Upper lobe of right lung (tissue), 1 donor: Measurements from ENCODE around the gene GPR137B. TPM values are rescaled to one million over a fixed set of nuclear protein-coding genes. Genes with fewer than 3 reads are reported as not detected.
"Not testable (repeated sequence)": the region's sequence is repeated elsewhere in the genome, so short reads cannot be mapped to it uniquely, and the experiment has no call there.

ENCODE experiments used
- ATAC-seq: fragments of 200-7000 bp; cut with Tn5 transposase; one replicate; pipeline ENCODE4 v1.9.1; 2020; ENCODE audit warnings: mild to moderate bottlenecking, moderate library complexity
- DNase-seq: peaks from one replicate; pipeline ENCODE4 v3.0.0-alpha.2; 2020
- H3K27ac ChIP-seq: fragments of 200-600 bp; one replicate; pipeline ENCODE4 v1.8.0; 2022
- H3K27me3 ChIP-seq: fragments of 200-600 bp; one replicate; pipeline ENCODE4 v1.8.0; 2022; ENCODE audit warnings: mild to moderate bottlenecking
- H3K36me3 ChIP-seq: fragments of 200-600 bp; one replicate; pipeline ENCODE4 v1.8.0; 2022
- H3K4me1 ChIP-seq: fragments of 200-600 bp; one replicate; pipeline ENCODE4 v1.8.0; 2022
- H3K4me3 ChIP-seq: fragments of 200-600 bp; one replicate; pipeline ENCODE4 v1.8.0; 2022; ENCODE audit warnings: mild to moderate bottlenecking
- H3K9me3 ChIP-seq: fragments of 200-600 bp; one replicate; pipeline ENCODE4 v1.8.0; 2022
- CTCF ChIP-seq: fragments of 200-600 bp; IDR thresholded peaks from one replicate; pipeline ENCODE4 v1.8.0; 2022; ENCODE audit warnings: antibody characterized with exemption
- intact Hi-C: fragments of 100-400 bp; cut with DNase I; formaldehyde crosslinking; loops from one replicate; pipeline ENCODE4 v1.11.0; 2022
- total RNA-seq: library from RNA; stranded (reverse); fragmentation: NEBNext Ultra II Directional; extraction: Animal tissue kit (Norgen Biotek cat#: 25700); gene quantifications from one replicate; pipeline ENCODE4 v1.2.1, GENCODE V29; 2021
- donor health status: DM: no; HTN: yes; CAD: no; lungs with severe emphysema.

Gene GPR137B
- total RNA-seq, 1 donor from 2014 or later = 26.5 TPM

DNA sequence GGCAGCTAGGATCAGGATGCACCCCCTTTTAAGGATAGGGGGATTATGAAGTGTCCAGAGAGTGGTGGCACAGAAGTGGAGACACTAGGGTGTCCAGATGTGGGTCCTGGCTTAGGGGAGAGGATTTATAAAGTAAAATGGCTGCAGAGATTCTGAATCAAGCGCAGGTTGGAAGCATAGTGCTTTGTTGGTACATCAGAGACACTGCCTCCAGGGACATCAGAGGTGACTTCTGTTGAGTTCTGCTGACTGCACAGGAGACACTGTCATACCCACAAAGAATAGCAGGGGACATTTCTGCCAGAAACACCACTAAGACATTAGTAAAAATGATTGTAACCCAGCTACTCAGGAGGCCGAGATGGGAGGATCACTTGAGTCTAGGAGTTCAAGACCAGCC is 16.4 kb downstream of the GPR137B start:
- Histone ChIP-seq H3K9me3 (no peaks in the 10 kb centered on the region), H3K4me3 (no peak overlapping the region), H3K27me3 (no peaks in the 10 kb centered on the region), H3K36me3 (no peaks in the 10 kb centered on the region), H3K4me1 (no peaks in the 10 kb centered on the region), H3K27ac (no peak overlapping the region)
- intact Hi-C loops = no loop called here
- ATAC-seq (no peak), DNase-seq (no peak)
- TF ChIP-seq CTCF = no peak

DNA sequence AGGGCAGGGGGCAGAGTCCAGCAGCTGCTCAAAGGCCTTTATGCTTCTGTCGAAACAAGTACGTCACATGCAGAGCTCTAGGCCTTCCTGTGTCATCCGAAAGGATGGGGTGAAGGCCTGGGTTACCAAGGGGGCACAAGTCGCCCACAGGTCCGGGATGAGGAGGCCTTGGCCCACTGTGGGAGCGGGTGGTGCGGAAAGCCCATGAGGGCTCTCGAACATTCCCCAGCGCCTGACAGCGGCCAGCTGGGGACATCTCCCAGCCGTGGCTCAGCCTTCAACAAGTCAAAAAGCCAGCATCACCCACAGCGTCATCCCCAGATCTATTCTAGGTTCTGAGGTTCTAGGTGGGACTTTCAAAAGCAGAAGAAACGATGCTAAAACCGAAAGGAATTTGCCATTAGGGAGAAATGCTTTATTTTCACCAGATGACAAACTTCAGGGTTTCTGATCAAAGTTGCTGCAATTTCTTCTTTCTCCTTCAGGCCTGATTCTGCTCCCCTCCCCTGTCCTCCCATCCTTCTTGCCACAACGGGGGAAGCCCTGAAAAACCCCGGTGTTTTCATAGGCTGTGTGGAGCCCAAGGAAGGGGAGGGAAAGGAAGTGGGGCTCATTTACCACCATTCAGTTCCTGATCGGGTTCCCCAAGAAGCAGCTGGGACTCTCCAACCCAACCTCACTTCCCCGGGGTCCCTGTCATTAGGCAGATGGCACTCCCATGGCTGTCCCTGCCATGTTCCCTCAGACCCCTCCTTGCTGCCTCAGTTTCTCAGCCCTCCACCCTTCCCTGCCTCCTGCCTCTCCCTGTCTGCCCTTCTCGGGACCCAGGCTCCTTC is 17.6 kb downstream of the GPR137B start:
- Histone ChIP-seq H3K27ac (no peak overlapping the region), H3K27me3 (no peaks in the 10 kb centered on the region), H3K4me3 (no peak overlapping the region), H3K9me3 (no peaks in the 10 kb centered on the region), H3K36me3 (no peaks in the 10 kb centered on the region), H3K4me1 (no peaks in the 10 kb centered on the region)
- TF ChIP-seq CTCF = no peak
- ATAC-seq = no peak
- DNase-seq = peak; percentile 29
- intact Hi-C loops = no loop called here

- ATAC-seq (no peak), DNase-seq (peak; percentile 31)
- Histone ChIP-seq H3K4me1 (no peaks in the 10 kb centered on the region), H3K9me3 (no peaks in the 10 kb centered on the region), H3K4me3 (no peak overlapping the region), H3K36me3 (no peaks in the 10 kb centered on the region), H3K27ac (no peak overlapping the region), H3K27me3 (no peaks in the 10 kb centered on the region)
- intact Hi-C loops = no loop called here
- TF ChIP-seq CTCF = no peak
Observed at GRCh38 chr1:236160540-236161127, 18.3 kb downstream of the GPR137B start.

- intact Hi-C loops = no loop called here
- peak; percentile 23 for DNase-seq
Observed at GRCh38 chr1:236161230-236161629, 18.9 kb downstream of the GPR137B start.

GRCh38 chr1:236161755-236162154 is 19.4 kb downstream of the GPR137B start:
- H3K27ac ChIP-seq, H3K9me3 ChIP-seq, H3K27me3 ChIP-seq, ATAC-seq, DNase-seq, H3K36me3 ChIP-seq, intact Hi-C loops, H3K4me3 ChIP-seq, H3K4me1 ChIP-seq: not testable (repeated sequence)

More at GRCh38 chr1:236161230-236161629, 18.9 kb downstream of the GPR137B start:
- Histone ChIP-seq H3K9me3 (no peaks in the 10 kb centered on the region), H3K4me1 (no peaks in the 10 kb centered on the region), H3K27me3 (no peaks in the 10 kb centered on the region), H3K4me3 (no peak overlapping the region), H3K36me3 (no peaks in the 10 kb centered on the region), H3K27ac (no peak overlapping the region)
- ATAC-seq = no peak
- no peak for TF ChIP-seq CTCF

- ATAC-seq (no peak), DNase-seq (peak; percentile 61)
- H3K4me1 ChIP-seq = no peaks in the 10 kb centered on the region
- H3K4me3 ChIP-seq = no peak overlapping the region
- no peaks in the 10 kb centered on the region for H3K9me3 ChIP-seq
- intact Hi-C loops = no loop called here
- H3K36me3 ChIP-seq = no peaks in the 10 kb centered on the region
- no peak for TF ChIP-seq CTCF
- no peaks in the 10 kb centered on the region for H3K27me3 ChIP-seq
- H3K27ac ChIP-seq = no peak overlapping the region
Observed at GRCh38 chr1:236163463-236164153, 21.3 kb downstream of the GPR137B start.
